ENCODE data around the gene FGFRL1. TPM values are rescaled to one million over a fixed set of nuclear protein-coding genes. Genes with fewer than 3 reads are reported as not detected.

FGFRL1 gene
- total RNA-seq, 1 experiment from 2014 or later = 59.5 TPM

GRCh38 chr4:968221-968620, 43.2 kb upstream of the FGFRL1 start:
- Histone ChIP-seq H4K20me1 (ENCODE audit: insufficient read depth) (peaks cover 20% of the 10 kb centered on the region), H3F3A (ENCODE audit: insufficient read depth, low read depth) (peaks cover 4% of the 10 kb centered on the region; the same call in 1 of the 2 replicates), H2AFZ (no peak overlapping the region), H3K9me2 (ENCODE audit: insufficient read depth) (no peaks in the 10 kb centered on the region), H3K9me3 (ENCODE audit: insufficient read depth, low read depth) (no peaks in the 10 kb centered on the region), H3K4me2 (no peak overlapping the region), H3K27ac (no peak overlapping the region), H3K4me1 (replicated peaks; ENCODE audit: insufficient read depth) (peaks cover 14% of the 10 kb centered on the region), H3K4me3 (no peak overlapping the region), H3K79me2 (ENCODE audit: low read depth) (peaks cover 6% of the 10 kb centered on the region; the same call in 1 of the 2 replicates), H3K36me3 (ENCODE audit: low read depth) (no peaks in the 10 kb centered on the region), H3K27me3 (ENCODE audit: insufficient read depth, low read depth) (no peaks in the 10 kb centered on the region)
- no peak for DNase-seq
- no peak for TF ChIP-seq CTCF (conservative IDR thresholded peaks at IDR 0.05)
- TF ChIP-seq EZH2 (IDR thresholded peaks at IDR 0.05; ENCODE audit: low read depth) = no peak
- intact Hi-C loops (cut with micrococcal nuclease; ENCODE audit: unreplicated experiment) = no loop called here
- POLR2A ChIA-PET (ENCODE audit: unreplicated experiment) = no interaction called here
- no TSS peak for BruUV-seq (replicated peaks)
- CTCF ChIA-PET = no interaction called here

GRCh38 chr4:968621-969394, 42.6 kb upstream of the FGFRL1 start:
- BruUV-seq (replicated peaks) = no TSS peak
- intact Hi-C loops (cut with micrococcal nuclease; ENCODE audit: unreplicated experiment) = no loop called here
- H3K36me3 ChIP-seq (ENCODE audit: low read depth) = no peaks in the 10 kb centered on the region
- peaks cover 4% of the 10 kb centered on the region; the same call in 1 of the 2 replicates for H3F3A ChIP-seq (ENCODE audit: insufficient read depth, low read depth)
- peaks cover 14% of the 10 kb centered on the region for H3K4me1 ChIP-seq (replicated peaks; ENCODE audit: insufficient read depth)
- H2AFZ ChIP-seq = no peak overlapping the region
- H3K27ac ChIP-seq = no peak overlapping the region
- POLR2A ChIA-PET (ENCODE audit: unreplicated experiment) = no interaction called here
- H3K4me2 ChIP-seq = no peak overlapping the region
- peaks cover 6% of the 10 kb centered on the region; the same call in 1 of the 2 replicates for H3K79me2 ChIP-seq (ENCODE audit: low read depth)
- H3K4me3 ChIP-seq = no peak overlapping the region
- no peaks in the 10 kb centered on the region for H3K27me3 ChIP-seq (ENCODE audit: insufficient read depth, low read depth)
- H3K9me3 ChIP-seq (ENCODE audit: insufficient read depth, low read depth) = no peaks in the 10 kb centered on the region
- CTCF ChIA-PET = no interaction called here
- TF ChIP-seq CTCF (conservative IDR thresholded peaks at IDR 0.05) (no peak), EZH2 (IDR thresholded peaks at IDR 0.05; ENCODE audit: low read depth) (no peak)
- no peak for DNase-seq
- H3K9me2 ChIP-seq (ENCODE audit: insufficient read depth) = no peaks in the 10 kb centered on the region
- peaks cover 20% of the 10 kb centered on the region for H4K20me1 ChIP-seq (ENCODE audit: insufficient read depth)

GRCh38 chr4:970046-970745, 41.2 kb upstream of the FGFRL1 start:
- ChIA-PET CTCF (interaction anchor here (0.7 kb wide), 1 partner anchor 171 kb away, joined by 3 read pairs; no protein-coding TSS in a partner anchor), POLR2A (ENCODE audit: unreplicated experiment) (no interaction called here)
- Histone ChIP-seq H4K20me1 (ENCODE audit: insufficient read depth) (peaks cover 20% of the 10 kb centered on the region), H3K4me3 (no peak overlapping the region), H3K27ac (no peak overlapping the region), H3K9me2 (ENCODE audit: insufficient read depth) (no peaks in the 10 kb centered on the region), H3K79me2 (ENCODE audit: low read depth) (peaks cover 6% of the 10 kb centered on the region; the same call in 1 of the 2 replicates), H3K4me1 (replicated peaks; ENCODE audit: insufficient read depth) (peaks cover 14% of the 10 kb centered on the region), H2AFZ (no peak overlapping the region), H3K9me3 (ENCODE audit: insufficient read depth, low read depth) (no peaks in the 10 kb centered on the region), H3F3A (ENCODE audit: insufficient read depth, low read depth) (peaks cover 4% of the 10 kb centered on the region; the same call in 1 of the 2 replicates), H3K4me2 (no peak overlapping the region), H3K27me3 (ENCODE audit: insufficient read depth, low read depth) (no peaks in the 10 kb centered on the region), H3K36me3 (ENCODE audit: low read depth) (no peaks in the 10 kb centered on the region)
- intact Hi-C loops (cut with micrococcal nuclease; ENCODE audit: unreplicated experiment) = loop anchor here (5.0 kb wide), 1 partner anchor 38 kb away; the partner anchor contains the start of genes GAK and TMEM175
- no TSS peak for BruUV-seq (replicated peaks)
- TF ChIP-seq CTCF (conservative IDR thresholded peaks at IDR 0.05) = no peak
- TF ChIP-seq EZH2 (IDR thresholded peaks at IDR 0.05; ENCODE audit: low read depth) = no peak
- peak in 1 of 2 experiments; percentile 46 for DNase-seq
